Gastrocnemius medialis (tissue), 4 donors: ENCODE measurements around the gene RORC. TPM values are rescaled to one million over a fixed set of nuclear protein-coding genes. Genes with fewer than 3 reads are reported as not detected.

ENCODE experiments used
- ATAC-seq, 2 donors: fragments of 150-250 bp; one replicate each; pipeline ENCODE4 v1.9.1; 2016
- DNase-seq, 2 donors: peaks; one replicate each; pipeline ENCODE4 v3.0.0-alpha.2; 2019
- H3K27ac ChIP-seq, 4 donors: fragments of 200-600 bp; sonication (generic); 1 replicate in 1 of 4; 2 replicates in 3 of 4; pipeline ENCODE4 v1.5.1; 2016 to 2018; ENCODE audit warnings: mild to moderate bottlenecking in 2 of 4, moderate library complexity in 1 of 4
- H3K27me3 ChIP-seq, 3 donors: fragments of 200-600 bp; sonication (generic) in 2 of 3; 1 replicate in 1 of 3; 2 replicates in 2 of 3; pipeline versions ENCODE4 v1.5.1 to v1.6.0; 2016 to 2019; ENCODE audit warnings: mild to moderate bottlenecking in 1 of 3, moderate library complexity in 1 of 3
- H3K36me3 ChIP-seq, 2 donors: fragments of 200-600 bp; sonication (generic) in 1 of 2; one replicate each; pipeline ENCODE4 v1.5.1; 2017 to 2018
- H3K4me1 ChIP-seq, 2 donors: fragments of 200-600 bp; sonication (generic) in 1 of 2; one replicate each; pipeline ENCODE4 v1.5.1; 2016 to 2017; ENCODE audit warnings: mild to moderate bottlenecking in 2 of 2
- H3K4me3 ChIP-seq, 4 donors: fragments of 200-600 bp; sonication (generic) in 3 of 4; 1 replicate in 1 of 4; 2 replicates in 3 of 4; pipeline ENCODE4 v1.5.1; 2016 to 2019; ENCODE audit warnings: mild to moderate bottlenecking in 2 of 4
- H3K9me3 ChIP-seq, 3 donors: fragments of 200-600 bp; sonication (generic) in 2 of 3; 1 replicate in 1 of 3; 2 replicates in 2 of 3; pipeline ENCODE4 v1.5.1; 2016 to 2019
- POLR2A ChIP-seq, 2 donors: fragments of 450-650 bp; IDR thresholded peaks; one replicate each; pipeline ENCODE4 v1.6.1; 2017; ENCODE audit warnings: antibody characterized with exemption in 2 of 2, mild to moderate bottlenecking in 2 of 2, moderate library complexity in 2 of 2
- in situ Hi-C, 4 donors: fragments of 200-750 bp; cut with MboI; loops; one replicate each; pipeline versions ENCODE4 v1.15.0 to v1.8.0; 2017; ENCODE audit warnings: low sequenced_read_pairs in 4 of 4
- intact Hi-C: fragments of 100-400 bp; cut with DNase I; formaldehyde crosslinking; loops from one replicate; pipeline ENCODE4 v1.15.1; 2023; ENCODE audit warnings: low total_unique reads
- total RNA-seq, 4 donors: library from RNA; depleted of rRNA; stranded (reverse); fragments of >200 nt; gene quantifications; one replicate each; pipeline versions ENCODE4 v1.1.0 to v1.2.3, GENCODE V29; 2016
- TF ChIP-seq, protein P1 (sequence below), 5 experiments: fragments of 450-650 bp in 3 of 5; fragments of 200-600 bp in 2 of 5; sonication (generic) in 2 of 5; IDR thresholded peaks in 4 of 5; conservative IDR thresholded peaks in 1 of 5; 1 replicate in 4 of 5; 2 replicates in 1 of 5; pipeline ENCODE4 v1.5.1; 2016 to 2019; ENCODE audit warnings: antibody characterized with exemption in 5 of 5, mild to moderate bottlenecking in 3 of 5, moderate library complexity in 3 of 5

RORC gene
- total RNA-seq, 4 donors from 2014 or later = 61.3 to 251 (median 163) TPM

DNA sequence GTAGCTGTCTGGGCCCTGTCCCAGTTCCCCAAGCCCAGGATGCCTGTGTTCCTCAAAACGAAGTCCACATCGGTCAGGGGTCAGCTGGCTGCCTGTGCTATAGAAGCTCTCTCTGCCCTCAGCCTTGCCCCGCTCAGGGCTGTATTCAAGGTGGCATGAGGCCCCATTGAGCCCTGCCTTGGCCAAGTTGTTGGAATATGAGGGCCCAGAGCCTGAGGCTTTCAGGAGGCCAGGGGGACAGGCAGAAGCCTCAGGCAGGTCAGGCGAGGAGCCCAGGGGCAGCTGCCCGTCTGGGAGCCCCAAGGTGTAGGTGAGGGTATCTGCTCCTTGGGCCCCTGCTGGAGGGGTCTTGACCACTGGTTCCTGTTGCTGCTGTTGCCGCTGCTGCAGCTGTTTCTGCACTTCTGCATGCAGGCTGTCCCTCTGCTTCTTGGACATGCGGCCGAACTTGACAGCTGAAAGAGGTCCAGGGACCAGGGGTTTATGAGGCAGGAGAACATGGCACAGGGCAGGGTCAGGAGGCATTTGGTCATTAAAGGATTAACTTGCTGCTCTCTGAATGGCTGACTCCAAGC is 16.5 kb downstream of the RORC start:
- Histone ChIP-seq H3K36me3 (peaks cover 0 to 48% of the 10 kb centered on the region in 2 donors), H3K27ac (peak overlapping the region in 1 of 4 donors; percentile 22), H3K27me3 (no peaks in the 10 kb centered on the region), H3K9me3 (no peaks in the 10 kb centered on the region), H3K4me3 (no peak overlapping the region), H3K4me1 (peaks cover 5 to 30% of the 10 kb centered on the region in 2 donors)
- DNase-seq = no peak
- TF ChIP-seq POLR2A (IDR thresholded peaks at IDR 0.05) = no peak
- TF ChIP-seq, protein P1, sequence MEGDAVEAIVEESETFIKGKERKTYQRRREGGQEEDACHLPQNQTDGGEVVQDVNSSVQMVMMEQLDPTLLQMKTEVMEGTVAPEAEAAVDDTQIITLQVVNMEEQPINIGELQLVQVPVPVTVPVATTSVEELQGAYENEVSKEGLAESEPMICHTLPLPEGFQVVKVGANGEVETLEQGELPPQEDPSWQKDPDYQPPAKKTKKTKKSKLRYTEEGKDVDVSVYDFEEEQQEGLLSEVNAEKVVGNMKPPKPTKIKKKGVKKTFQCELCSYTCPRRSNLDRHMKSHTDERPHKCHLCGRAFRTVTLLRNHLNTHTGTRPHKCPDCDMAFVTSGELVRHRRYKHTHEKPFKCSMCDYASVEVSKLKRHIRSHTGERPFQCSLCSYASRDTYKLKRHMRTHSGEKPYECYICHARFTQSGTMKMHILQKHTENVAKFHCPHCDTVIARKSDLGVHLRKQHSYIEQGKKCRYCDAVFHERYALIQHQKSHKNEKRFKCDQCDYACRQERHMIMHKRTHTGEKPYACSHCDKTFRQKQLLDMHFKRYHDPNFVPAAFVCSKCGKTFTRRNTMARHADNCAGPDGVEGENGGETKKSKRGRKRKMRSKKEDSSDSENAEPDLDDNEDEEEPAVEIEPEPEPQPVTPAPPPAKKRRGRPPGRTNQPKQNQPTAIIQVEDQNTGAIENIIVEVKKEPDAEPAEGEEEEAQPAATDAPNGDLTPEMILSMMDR (IDR thresholded peaks at IDR 0.05 in 4 of 5, conservative IDR thresholded peaks at IDR 0.05 in 1 of 5) = no peak
- in situ Hi-C loops = no loop called here
- ATAC-seq = no peak
- intact Hi-C loops = no loop called here

DNA sequence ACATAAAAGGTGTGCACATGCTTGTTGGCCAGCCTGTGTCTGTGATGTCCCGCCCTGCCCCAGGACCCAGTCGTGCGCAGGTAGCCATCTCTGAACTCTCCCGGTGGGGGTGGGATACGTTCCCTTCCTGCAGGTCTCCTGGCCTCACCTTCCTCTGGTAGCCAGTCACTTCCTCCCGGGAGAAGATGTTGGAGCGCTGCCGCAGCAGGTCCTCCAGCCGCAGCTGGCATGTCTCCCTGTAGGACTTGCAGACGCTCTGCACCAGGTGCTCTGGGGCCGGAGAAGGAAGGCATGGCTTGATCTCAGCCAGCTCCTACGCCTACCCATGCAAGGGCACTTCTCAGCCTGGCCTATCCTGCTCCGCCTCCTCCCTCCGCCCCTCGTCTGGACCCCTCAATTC is 17.2 kb downstream of the RORC start:
- Histone ChIP-seq H3K27me3 (no peaks in the 10 kb centered on the region), H3K9me3 (no peaks in the 10 kb centered on the region), H3K4me1 (peaks cover 0 to 26% of the 10 kb centered on the region in 2 donors), H3K27ac (no peak overlapping the region), H3K36me3 (peaks cover 0 to 54% of the 10 kb centered on the region in 2 donors), H3K4me3 (no peak overlapping the region)
- ATAC-seq (no peak), DNase-seq (no peak)
- in situ Hi-C loops = no loop called here
- TF ChIP-seq, protein P1 (IDR thresholded peaks at IDR 0.05 in 4 of 5, conservative IDR thresholded peaks at IDR 0.05 in 1 of 5) = no peak
- TF ChIP-seq POLR2A (IDR thresholded peaks at IDR 0.05) = no peak
- intact Hi-C loops = no loop called here

DNA sequence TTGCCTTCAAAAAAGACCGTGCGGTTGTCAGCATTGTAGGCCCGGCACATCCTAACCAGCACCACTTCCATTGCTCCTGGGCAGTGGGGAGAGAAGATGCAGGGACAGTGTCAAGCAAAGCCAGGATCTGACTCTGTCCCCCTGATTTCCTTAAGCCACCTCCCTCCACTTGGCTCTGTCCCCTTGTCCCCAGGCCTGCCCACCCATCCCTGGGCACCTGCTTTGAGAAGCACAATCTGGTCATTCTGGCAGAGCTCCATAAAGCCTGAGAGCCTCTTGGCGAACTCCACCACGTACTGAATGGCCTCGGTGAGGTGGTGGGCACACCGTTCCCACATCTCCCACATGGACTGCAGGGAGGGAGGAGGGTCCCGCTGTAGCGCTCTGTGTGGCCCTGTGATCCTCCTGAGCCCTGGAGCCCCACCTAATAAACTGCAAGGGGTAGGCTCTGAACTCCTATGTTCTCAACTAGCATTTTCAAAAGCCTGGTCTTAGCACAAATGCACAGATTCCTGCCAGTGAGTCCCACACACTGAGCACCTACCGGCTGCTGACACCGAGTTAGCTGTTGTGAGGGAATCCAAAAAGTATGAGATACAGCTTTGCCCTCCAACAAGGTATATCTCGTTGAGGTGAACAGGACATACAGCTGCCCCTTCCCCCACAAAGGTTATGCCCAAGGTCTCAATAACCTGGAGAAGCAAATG is 18.2 kb downstream of the RORC start:
- no peak overlapping the region for H3K4me3 ChIP-seq
- intact Hi-C loops (no loop called here), in situ Hi-C loops (no loop called here)
- ATAC-seq = no peak
- no peak for DNase-seq
- no peaks in the 10 kb centered on the region for H3K9me3 ChIP-seq
- peaks cover 0 to 23% of the 10 kb centered on the region in 2 donors for H3K4me1 ChIP-seq
- TF ChIP-seq, protein P1 (IDR thresholded peaks at IDR 0.05 in 4 of 5, conservative IDR thresholded peaks at IDR 0.05 in 1 of 5) = no peak
- no peak for TF ChIP-seq POLR2A (IDR thresholded peaks at IDR 0.05)
- H3K36me3 ChIP-seq = peaks cover 0 to 57% of the 10 kb centered on the region in 2 donors
- H3K27ac ChIP-seq = peak overlapping the region in 2 of 4 donors; percentile 0 to 13
- H3K27me3 ChIP-seq = no peaks in the 10 kb centered on the region

DNA sequence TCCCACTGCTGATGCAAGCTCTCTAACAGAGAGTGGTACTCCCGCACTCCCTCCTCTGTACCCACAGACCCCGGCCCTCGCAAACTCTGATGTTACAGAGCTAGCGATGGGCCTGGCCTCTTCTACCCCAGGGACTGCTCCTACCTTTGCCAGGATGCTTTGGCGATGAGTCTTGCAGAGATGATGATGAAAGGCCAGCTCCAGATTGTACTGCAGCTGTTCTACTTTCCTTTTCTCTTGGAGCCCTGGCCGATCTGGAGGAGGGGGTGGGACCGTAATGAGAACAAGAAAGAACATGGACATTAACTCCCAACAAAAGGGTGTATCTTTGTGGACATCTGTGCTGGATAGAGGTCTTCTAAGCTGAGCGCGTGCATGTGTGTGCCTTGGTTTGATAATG is 20.4 kb downstream of the RORC start:
- Histone ChIP-seq H3K9me3 (no peaks in the 10 kb centered on the region), H3K36me3 (peaks cover 0 to 49% of the 10 kb centered on the region in 2 donors), H3K4me3 (no peak overlapping the region), H3K27ac (peak overlapping the region; percentile 33 to 65 (median 44)), H3K27me3 (no peaks in the 10 kb centered on the region), H3K4me1 (peaks cover 3 to 23% of the 10 kb centered on the region in 2 donors)
- TF ChIP-seq, protein P1 (IDR thresholded peaks at IDR 0.05 in 4 of 5, conservative IDR thresholded peaks at IDR 0.05 in 1 of 5) = no peak
- no peak for TF ChIP-seq POLR2A (IDR thresholded peaks at IDR 0.05)
- in situ Hi-C loops (no loop called here), intact Hi-C loops (no loop called here)
- DNase-seq (peak in 1 of 2 donors; percentile 66), ATAC-seq (peak; percentile 75 to 92)
